Activated T-cell treated with anti-CD3 and anti-CD28 coated beads for 24 hours (primary cell): ENCODE results near the gene IFI16.
"Not testable (repeated sequence)": the region's sequence is repeated elsewhere in the genome, so short reads cannot be mapped to it uniquely, and the experiment has no call there.

Source experiments
- DNase-seq: peaks from one replicate; pipeline ENCODE4 v3.0.0-alpha.2; 2020; ENCODE audit warnings: low read depth

The IFI16 gene

DNA sequence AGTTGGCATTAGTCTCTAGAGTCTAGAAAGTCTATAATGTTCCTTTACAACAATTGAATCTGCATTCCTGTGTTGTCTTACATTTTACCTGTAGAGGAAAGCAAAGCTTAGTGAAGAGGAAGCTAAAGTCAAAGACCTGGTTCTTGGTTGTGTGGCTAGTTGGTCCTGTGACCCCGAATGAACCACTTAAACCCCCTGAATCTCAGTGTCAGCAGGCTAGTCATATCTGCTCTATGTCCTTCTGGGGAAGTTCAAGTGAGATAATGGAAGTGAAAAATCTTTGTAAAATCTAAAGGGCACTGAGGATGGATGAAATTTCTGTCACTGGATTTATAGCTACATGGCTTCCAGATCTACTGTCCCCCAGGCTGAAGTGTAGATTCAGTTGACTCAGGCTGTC is 90.9 kb downstream of the IFI16 start:
- DNase-seq = no peak

DNA sequence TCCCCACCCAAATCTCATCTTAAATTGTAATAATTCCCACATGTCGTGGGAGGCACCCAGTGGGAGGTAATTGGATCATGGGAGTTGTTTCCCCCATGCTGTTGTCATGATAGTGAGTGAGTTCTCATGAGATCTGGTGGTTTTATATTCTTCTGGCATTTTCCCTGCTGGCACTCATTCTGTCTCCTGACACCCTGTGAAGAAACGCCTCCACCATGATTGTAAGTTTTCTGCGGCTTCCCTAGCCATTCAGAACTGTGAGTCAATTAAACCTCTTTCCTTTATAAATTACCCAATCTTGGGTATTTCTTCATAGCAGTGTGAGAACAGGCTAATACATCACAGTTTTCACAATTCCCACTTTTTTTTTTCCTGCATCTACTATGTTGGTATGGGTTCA is 93.3 kb downstream of the IFI16 start:
- DNase-seq = not testable (repeated sequence)
